Keratinocyte (primary cell): Measurements from ENCODE around the gene KIF22. TPM values are rescaled to one million over a fixed set of nuclear protein-coding genes. Genes with fewer than 3 reads are reported as not detected.

Experiments
- DNase-seq: peaks from one replicate; pipeline ENCODE4 v3.0.0-alpha.2; 2011; ENCODE audit warnings: low read depth, missing footprints, low spot score
- FAIRE-seq: peaks from 2 replicates; lab custom pipeline; 2011; peaks lifted over from hg19 to GRCh38; lab: Jason Lieb, UNC
- H2AFZ ChIP-seq: 2 replicates; pipeline ENCODE4 v1.6.0; 2012; ENCODE audit warnings: low read length, control low read depth, inconsistent platforms; ENCODE audit not compliant: control insufficient read depth
- H3K27ac ChIP-seq: 2 replicates; pipeline ENCODE4 v1.5.1; 2011; ENCODE audit warnings: low read length; ENCODE audit not compliant: control insufficient read depth, insufficient read depth
- H3K27me3 ChIP-seq: 3 replicates; pipeline ENCODE4 v1.6.0; 2011; ENCODE audit warnings: low read length; ENCODE audit not compliant: control insufficient read depth, insufficient read depth; ENCODE audit errors: extremely low read depth
- H3K36me3 ChIP-seq, 2 experiments: 2 replicates in 1 of 2; 3 replicates in 1 of 2; pipeline ENCODE4 v1.5.1; 2011; ENCODE audit warnings: low read length in 2 of 2, mild to moderate bottlenecking in 1 of 2; ENCODE audit not compliant: control insufficient read depth in 2 of 2, insufficient read depth in 2 of 2; ENCODE audit errors: extremely low read depth in 1 of 2
- H3K4me1 ChIP-seq: 3 replicates; pipeline ENCODE4 v1.5.1; 2011; ENCODE audit warnings: low read length; ENCODE audit not compliant: control insufficient read depth, insufficient read depth; ENCODE audit errors: extremely low read depth
- H3K4me2 ChIP-seq: 3 replicates; pipeline ENCODE4 v1.6.0; 2011; ENCODE audit warnings: low read depth, low read length; ENCODE audit not compliant: control insufficient read depth, insufficient read depth; ENCODE audit errors: extremely low read depth
- H3K4me3 ChIP-seq, 3 experiments: fragments of 200-600 bp in 1 of 3; sonication (generic) in 1 of 3; 2 replicates in 2 of 3; 3 replicates in 1 of 3; pipeline ENCODE4 v1.5.1; 2011 to 2016; ENCODE audit warnings: low read length in 3 of 3, mild to moderate bottlenecking in 3 of 3, control low read depth in 2 of 3, inconsistent platforms in 1 of 3, low read depth in 1 of 3, mixed read lengths in 1 of 3, mixed run types in 1 of 3, moderate library complexity in 1 of 3; ENCODE audit not compliant: control insufficient read depth in 2 of 3, insufficient read depth in 2 of 3; ENCODE audit errors: extremely low read depth in 1 of 3
- H3K79me2 ChIP-seq: 2 replicates; pipeline ENCODE4 v1.6.0; 2012; ENCODE audit warnings: low read length; ENCODE audit not compliant: control insufficient read depth, insufficient read depth
- H3K9ac ChIP-seq: 3 replicates; pipeline ENCODE4 v1.6.0; 2011; ENCODE audit warnings: low read length; ENCODE audit not compliant: control insufficient read depth, insufficient read depth; ENCODE audit errors: extremely low read depth
- H3K9me1 ChIP-seq: 3 replicates; pipeline ENCODE4 v1.6.0; 2011; ENCODE audit warnings: low read length; ENCODE audit not compliant: control insufficient read depth, insufficient read depth; ENCODE audit errors: extremely low read depth
- H3K9me3 ChIP-seq: 2 replicates; pipeline ENCODE4 v1.5.1; 2012; ENCODE audit warnings: low read depth, low read length; ENCODE audit not compliant: control insufficient read depth
- H4K20me1 ChIP-seq: 3 replicates; pipeline ENCODE4 v1.6.0; 2011; ENCODE audit warnings: low read length; ENCODE audit not compliant: control insufficient read depth, insufficient read depth; ENCODE audit errors: extremely low read depth
- CTCF ChIP-seq, 3 experiments: IDR thresholded peaks in 1 of 3; conservative IDR thresholded peaks in 1 of 3; optimal IDR thresholded peaks in 1 of 3; 2 replicates in 2 of 3; 3 replicates in 1 of 3; pipeline versions ENCODE3 to v1.5.1; 2011; ENCODE audit warnings: low read length in 3 of 3, mild to moderate bottlenecking in 3 of 3, moderate library complexity in 2 of 3, control low read depth in 1 of 3, inconsistent platforms in 1 of 3; ENCODE audit not compliant: insufficient read depth in 2 of 3; ENCODE audit errors: extremely low read depth in 1 of 3
- EZH2 ChIP-seq: IDR thresholded peaks from one replicate; pipeline ENCODE4 v1.6.1; 2012; ENCODE audit warnings: inconsistent platforms, mild to moderate bottlenecking, low read length, moderate library complexity
- dilution Hi-C: fragments of 300-500 bp; cut with MboI; formaldehyde crosslinking; loops from one replicate; pipeline ENCODE4 v1.7.0; 2020; ENCODE audit warnings: low sequenced_read_pairs; ENCODE audit not compliant: extremely low pct_ligation_motif_present
- polyA plus RNA-seq, 5 experiments: library from polyadenylated mRNA; depleted of rRNA in 3 of 5; stranded (reverse) in 3 of 5; stranded (forward) in 1 of 5; unstranded in 1 of 5; fragments of >200 nt; gene quantifications; 1 replicate in 1 of 5; 2 replicates in 3 of 5; 3 replicates in 1 of 5; pipeline versions ENCODE4 v1.2.1 to v1.2.3, GENCODE V29; 2011 to 2012; ENCODE audit warnings: missing spikeins in 2 of 5, low read depth in 1 of 5, low replicate concordance in 1 of 5

Gene KIF22
- polyA plus RNA-seq, 1 donor (not counting 4 experiments of a cell fraction or from before 2014, with no cell fraction given), result 43.7 TPM

GRCh38 chr16:29839822-29840221 is 49.3 kb downstream of the KIF22 start:
- Histone ChIP-seq H3K27ac (no peak overlapping the region), H3K36me3 (peaks cover 16 to 44% of the 10 kb centered on the region in 2 experiments), H4K20me1 (no peaks in the 10 kb centered on the region), H3K27me3 (no peaks in the 10 kb centered on the region), H3K4me2 (no peak overlapping the region), H3K4me1 (no peaks in the 10 kb centered on the region), H3K4me3 (no peak overlapping the region), H3K9me3 (no peaks in the 10 kb centered on the region), H3K9ac (no peak overlapping the region), H2AFZ (no peak overlapping the region), H3K79me2 (no peaks in the 10 kb centered on the region), H3K9me1 (no peaks in the 10 kb centered on the region)
- dilution Hi-C loops, result no loop called here
- TF ChIP-seq EZH2 (no peak), CTCF (optimal IDR thresholded peaks at IDR 0.05 in 1 of 3, IDR thresholded peaks at IDR 0.05 in 1 of 3, conservative IDR thresholded peaks at IDR 0.05 in 1 of 3; ENCODE audit: extremely low read depth in 1 of 3, insufficient read depth in 2 of 3, low read length in 3 of 3) (no peak)
- no peak for DNase-seq
- FAIRE-seq, result no peak

GRCh38 chr16:29840240-29840639 is 49.7 kb downstream of the KIF22 start:
- Histone ChIP-seq H3K27ac (no peak overlapping the region), H2AFZ (no peak overlapping the region), H3K4me3 (no peak overlapping the region), H3K9ac (no peak overlapping the region), H3K4me1 (no peaks in the 10 kb centered on the region), H3K27me3 (no peaks in the 10 kb centered on the region), H3K36me3 (peaks cover 18 to 43% of the 10 kb centered on the region in 2 experiments), H4K20me1 (no peaks in the 10 kb centered on the region), H3K9me1 (no peaks in the 10 kb centered on the region), H3K9me3 (no peaks in the 10 kb centered on the region), H3K79me2 (no peaks in the 10 kb centered on the region), H3K4me2 (no peak overlapping the region)
- dilution Hi-C loops, result no loop called here
- no peak for TF ChIP-seq EZH2
- TF ChIP-seq CTCF (optimal IDR thresholded peaks at IDR 0.05 in 1 of 3, IDR thresholded peaks at IDR 0.05 in 1 of 3, conservative IDR thresholded peaks at IDR 0.05 in 1 of 3; ENCODE audit: extremely low read depth in 1 of 3, insufficient read depth in 2 of 3, low read length in 3 of 3), result no peak
- FAIRE-seq (no peak), DNase-seq (no peak)
